ENCODE measurements around the gene GLB1L3. TPM values are rescaled to one million over a fixed set of nuclear protein-coding genes. Genes with fewer than 3 reads are reported as not detected.
"Not testable (repeated sequence)": the region's sequence is repeated elsewhere in the genome, so short reads cannot be mapped to it uniquely, and the experiment has no call there.

GLB1L3 gene
- total RNA-seq, 2 experiments from 2014 or later = 7.1 to 8.6 TPM

GRCh38 chr11:134290646-134291045 lies 14.5 kb downstream of the GLB1L3 start:
- peaks cover 3% of the 10 kb centered on the region for H3K36me3 Mint-ChIP-seq
- no peaks in the 10 kb centered on the region for H3K9me3 Mint-ChIP-seq
- intact Hi-C loops (cut with micrococcal nuclease) = no loop called here
- H3K27ac Mint-ChIP-seq = no peak overlapping the region
- H3K4me3 Mint-ChIP-seq = no peak overlapping the region
- POLR2A ChIA-PET = no interaction called here
- CTCF ChIA-PET = no interaction called here
- H3K27me3 Mint-ChIP-seq = no peaks in the 10 kb centered on the region
- H3K4me1 Mint-ChIP-seq (ENCODE audit: low read depth) = no peaks in the 10 kb centered on the region
- no peak for DNase-seq

GRCh38 chr11:134291196-134291595 lies 15.0 kb downstream of the GLB1L3 start:
- H3K36me3 Mint-ChIP-seq = peaks cover 6% of the 10 kb centered on the region
- no peaks in the 10 kb centered on the region for H3K27me3 Mint-ChIP-seq
- no peak overlapping the region for H3K4me3 Mint-ChIP-seq
- intact Hi-C loops (cut with micrococcal nuclease) = no loop called here
- ChIA-PET POLR2A (no interaction called here), CTCF (interaction anchor here (0.7 kb wide), 1 partner anchor 15 kb away, joined by 3 read pairs; no protein-coding TSS in a partner anchor)
- H3K27ac Mint-ChIP-seq = no peak overlapping the region
- H3K9me3 Mint-ChIP-seq = no peaks in the 10 kb centered on the region
- no peak for DNase-seq
- H3K4me1 Mint-ChIP-seq (ENCODE audit: low read depth) = no peaks in the 10 kb centered on the region

GRCh38 chr11:134292661-134293060 lies 16.5 kb downstream of the GLB1L3 start:
- intact Hi-C loops (cut with micrococcal nuclease) = no loop called here
- H3K4me1 Mint-ChIP-seq (ENCODE audit: low read depth) = no peaks in the 10 kb centered on the region
- POLR2A ChIA-PET = no interaction called here

GRCh38 chr11:134293119-134294113 lies 17.2 kb downstream of the GLB1L3 start:
- Mint-ChIP-seq H3K4me3 (no peak overlapping the region), H3K9me3 (no peaks in the 10 kb centered on the region), H3K27ac (no peak overlapping the region), H3K36me3 (peaks cover 6% of the 10 kb centered on the region), H3K4me1 (ENCODE audit: low read depth) (no peaks in the 10 kb centered on the region), H3K27me3 (no peaks in the 10 kb centered on the region)
- POLR2A ChIA-PET = no interaction called here
- DNase-seq = no peak
- intact Hi-C loops (cut with micrococcal nuclease) = no loop called here
- CTCF ChIA-PET = no interaction called here

More at GRCh38 chr11:134292661-134293060, 16.5 kb downstream of the GLB1L3 start:
- no peak for DNase-seq
- H3K4me3 Mint-ChIP-seq = no peak overlapping the region
- CTCF ChIA-PET = no interaction called here
- H3K36me3 Mint-ChIP-seq = peaks cover 6% of the 10 kb centered on the region
- no peaks in the 10 kb centered on the region for H3K9me3 Mint-ChIP-seq
- no peak overlapping the region for H3K27ac Mint-ChIP-seq
- no peaks in the 10 kb centered on the region for H3K27me3 Mint-ChIP-seq

GRCh38 chr11:134294664-134295063 lies 18.5 kb downstream of the GLB1L3 start:
- intact Hi-C loops (cut with micrococcal nuclease) = no loop called here
- no peak for DNase-seq
- H3K9me3 Mint-ChIP-seq = no peaks in the 10 kb centered on the region
- H3K27ac Mint-ChIP-seq = no peak overlapping the region
- no peak overlapping the region for H3K4me3 Mint-ChIP-seq
- H3K4me1 Mint-ChIP-seq (ENCODE audit: low read depth) = no peaks in the 10 kb centered on the region
- H3K27me3 Mint-ChIP-seq = no peaks in the 10 kb centered on the region
- POLR2A ChIA-PET = no interaction called here
- H3K36me3 Mint-ChIP-seq = peaks cover 6% of the 10 kb centered on the region
- CTCF ChIA-PET = interaction anchor here (1.3 kb wide), 1 partner anchor 19 kb away, joined by 4 read pairs; the partner anchor contains the start of gene GLB1L3

- CTCF ChIA-PET = no interaction called here
- no peak for DNase-seq
- H3K27me3 Mint-ChIP-seq = no peaks in the 10 kb centered on the region
- H3K9me3 Mint-ChIP-seq = peaks cover 8% of the 10 kb centered on the region
- peaks cover 10% of the 10 kb centered on the region for H3K36me3 Mint-ChIP-seq
- H3K27ac Mint-ChIP-seq = no peak overlapping the region
- H3K4me1 Mint-ChIP-seq (ENCODE audit: low read depth) = no peaks in the 10 kb centered on the region
- intact Hi-C loops (cut with micrococcal nuclease) = no loop called here
- H3K4me3 Mint-ChIP-seq = no peak overlapping the region
- POLR2A ChIA-PET = no interaction called here
Observed at GRCh38 chr11:134312223-134312622, 36.0 kb downstream of the GLB1L3 start.

GRCh38 chr11:134312807-134313206 lies 36.6 kb downstream of the GLB1L3 start:
- Mint-ChIP-seq H3K4me1 (ENCODE audit: low read depth) (no peaks in the 10 kb centered on the region), H3K27me3 (no peaks in the 10 kb centered on the region), H3K36me3 (peaks cover 11% of the 10 kb centered on the region), H3K9me3 (peaks cover 13% of the 10 kb centered on the region), H3K4me3 (no peak overlapping the region), H3K27ac (no peak overlapping the region)
- intact Hi-C loops (cut with micrococcal nuclease) = no loop called here
- ChIA-PET POLR2A (no interaction called here), CTCF (no interaction called here)
- DNase-seq = no peak

- ChIA-PET POLR2A (no interaction called here), CTCF (interaction anchor here (0.5 kb wide), 1 partner anchor 52 kb away, joined by 3 read pairs; no protein-coding TSS in a partner anchor)
- intact Hi-C loops (cut with micrococcal nuclease) = no loop called here
- no peaks in the 10 kb centered on the region for H3K4me1 Mint-ChIP-seq (ENCODE audit: low read depth)
- peaks cover 17% of the 10 kb centered on the region for H3K9me3 Mint-ChIP-seq
- H3K4me3 Mint-ChIP-seq = no peak overlapping the region
- DNase-seq = no peak
- H3K27me3 Mint-ChIP-seq = no peaks in the 10 kb centered on the region
- H3K36me3 Mint-ChIP-seq = peaks cover 12% of the 10 kb centered on the region
- H3K27ac Mint-ChIP-seq = no peak overlapping the region
Observed at GRCh38 chr11:134313379-134313778, 37.2 kb downstream of the GLB1L3 start.

- POLR2A ChIA-PET = no interaction called here
- Mint-ChIP-seq H3K27ac (no peak overlapping the region), H3K27me3 (no peaks in the 10 kb centered on the region), H3K4me1 (ENCODE audit: low read depth) (no peaks in the 10 kb centered on the region), H3K4me3 (no peak overlapping the region), H3K9me3 (peaks cover 20% of the 10 kb centered on the region), H3K36me3 (peaks cover 16% of the 10 kb centered on the region)
- intact Hi-C loops (cut with micrococcal nuclease) = no loop called here
- DNase-seq = no peak
- CTCF ChIA-PET = interaction anchor here (0.5 kb wide), 1 partner anchor 52 kb away, joined by 3 read pairs; no protein-coding TSS in a partner anchor
Observed at GRCh38 chr11:134313821-134314607, 37.8 kb downstream of the GLB1L3 start.

- no peak for DNase-seq
- POLR2A ChIA-PET = no interaction called here
- peaks cover 30% of the 10 kb centered on the region for H3K9me3 Mint-ChIP-seq
- peaks cover 4% of the 10 kb centered on the region for H3K27me3 Mint-ChIP-seq
- H3K36me3 Mint-ChIP-seq = peaks cover 31% of the 10 kb centered on the region
- CTCF ChIA-PET = no interaction called here
- H3K4me1 Mint-ChIP-seq (ENCODE audit: low read depth) = no peaks in the 10 kb centered on the region
- no peak overlapping the region for H3K4me3 Mint-ChIP-seq
- intact Hi-C loops (cut with micrococcal nuclease) = no loop called here
- no peak overlapping the region for H3K27ac Mint-ChIP-seq
Observed at GRCh38 chr11:134317103-134317502, 40.9 kb downstream of the GLB1L3 start.

- H3K4me1 Mint-ChIP-seq (ENCODE audit: low read depth); CTCF ChIA-PET; H3K4me3 Mint-ChIP-seq; H3K27ac Mint-ChIP-seq; DNase-seq; POLR2A ChIA-PET; H3K27me3 Mint-ChIP-seq; intact Hi-C loops (cut with micrococcal nuclease): not testable (repeated sequence)
- Mint-ChIP-seq H3K9me3 (peaks cover 34% of the 10 kb centered on the region), H3K36me3 (peaks cover 31% of the 10 kb centered on the region)
Observed at GRCh38 chr11:134321373-134321772, 45.2 kb downstream of the GLB1L3 start.

- no peak for DNase-seq
- Mint-ChIP-seq H3K27ac (no peak overlapping the region), H3K9me3 (peaks cover 24% of the 10 kb centered on the region), H3K36me3 (peaks cover 23% of the 10 kb centered on the region), H3K27me3 (peaks cover 4% of the 10 kb centered on the region), H3K4me3 (no peak overlapping the region), H3K4me1 (ENCODE audit: low read depth) (no peaks in the 10 kb centered on the region)
- intact Hi-C loops (cut with micrococcal nuclease) = no loop called here
- POLR2A ChIA-PET = no interaction called here
- CTCF ChIA-PET = no interaction called here
Observed at GRCh38 chr11:134322553-134322952, 46.4 kb downstream of the GLB1L3 start.
